H1 (cell line): ENCODE results near the gene CTNND2. TPM values are rescaled to one million over a fixed set of nuclear protein-coding genes. Genes with fewer than 3 reads are reported as not detected.

Experiments
- CTCF ChIA-PET: fragments of 300-600 bp; sonication (Branson Sonifier 250); formaldehyde crosslinking; loops from one replicate; lab custom pipeline; 2021; ENCODE audit not compliant: partially characterized antibody; lab: Charles Lee
- POLR2A ChIA-PET: fragments of 300-600 bp; sonication (Branson Sonifier 250); formaldehyde crosslinking; loops from one replicate; lab custom pipeline; 2021; ENCODE audit warnings: inconsistent platforms; ENCODE audit not compliant: partially characterized antibody; lab: Charles Lee
- DNase-seq, 2 experiments: peaks; one replicate each; pipeline versions ENCODE4 v3.0.0 to v3.0.0-alpha.2; 2010 to 2022; ENCODE audit warnings: low spot score in 2 of 2, low read depth in 1 of 2, mixed read lengths in 1 of 2
- FAIRE-seq: peaks from 2 replicates; lab custom pipeline; 2011; peaks lifted over from hg19 to GRCh38; lab: Jason Lieb, UNC
- H2AFZ ChIP-seq: 2 replicates; pipeline ENCODE4 v1.8.1; 2012; ENCODE audit warnings: low read length, inconsistent platforms
- H2AK5ac ChIP-seq: 2 replicates; pipeline ENCODE4 v1.6.1; 2013; ENCODE audit warnings: low read depth, low read length
- H2BK120ac ChIP-seq: replicated peaks from 2 replicates; pipeline ENCODE3; 2013; ENCODE audit warnings: low read depth, low read length, inconsistent platforms
- H2BK12ac ChIP-seq: 2 replicates; pipeline ENCODE4 v1.6.1; 2013; ENCODE audit warnings: low read depth, low read length
- H2BK15ac ChIP-seq: 2 replicates; pipeline ENCODE4 v1.6.1; 2013; ENCODE audit warnings: low read length
- H2BK20ac ChIP-seq: 2 replicates; pipeline ENCODE4 v1.6.1; 2013; ENCODE audit warnings: low read length
- H2BK5ac ChIP-seq: 2 replicates; pipeline ENCODE4 v1.6.1; 2013; ENCODE audit warnings: low read depth, low read length
- H3K14ac ChIP-seq: 2 replicates; pipeline ENCODE4 v1.6.1; 2013; ENCODE audit warnings: inconsistent platforms; ENCODE audit not compliant: insufficient read length
- H3K18ac ChIP-seq: 2 replicates; pipeline ENCODE4 v1.6.1; 2013; ENCODE audit warnings: low read length; ENCODE audit errors: extremely low read depth
- H3K23ac ChIP-seq: 2 replicates; pipeline ENCODE4 v1.6.1; 2013; ENCODE audit warnings: inconsistent platforms; ENCODE audit not compliant: insufficient read length
- H3K23me2 ChIP-seq: 2 replicates; pipeline ENCODE4 v1.6.1; 2013; ENCODE audit warnings: low read depth, low read length
- H3K27ac ChIP-seq: 2 replicates; pipeline ENCODE4 v1.6.1; 2011; ENCODE audit warnings: low read depth, low read length, inconsistent platforms
- H3K27me3 ChIP-seq, 4 experiments: replicated peaks in 1 of 4; 1 replicate in 1 of 4; 2 replicates in 3 of 4; pipeline versions ENCODE4 v1.6.1 to v1.8.1; 2011 to 2013; ENCODE audit warnings: low read length in 3 of 4, mild to moderate bottlenecking in 3 of 4, inconsistent platforms in 2 of 4, mixed read lengths in 2 of 4, moderate library complexity in 1 of 4; ENCODE audit not compliant: control insufficient read depth in 3 of 4, insufficient read depth in 3 of 4; ENCODE audit errors: extremely low read depth in 1 of 4
- H3K36me3 ChIP-seq, 4 experiments: 2 replicates each; pipeline versions ENCODE4 v1.6.1 to v1.8.1; 2011 to 2013; ENCODE audit warnings: mild to moderate bottlenecking in 4 of 4, low read length in 3 of 4, moderate library complexity in 2 of 4, control low read depth in 1 of 4, inconsistent platforms in 1 of 4; ENCODE audit not compliant: insufficient read depth in 4 of 4, control insufficient read depth in 2 of 4
- H3K4ac ChIP-seq: replicated peaks from 2 replicates; pipeline ENCODE3; 2013; ENCODE audit warnings: low read length, low read depth, mixed read lengths, inconsistent platforms; ENCODE audit not compliant: insufficient read length
- H3K4me1 ChIP-seq, 4 experiments: replicated peaks in 1 of 4; 1 replicate in 1 of 4; 2 replicates in 3 of 4; pipeline versions ENCODE4 v1.6.1 to v1.8.1; 2011 to 2013; ENCODE audit warnings: low read length in 3 of 4, inconsistent platforms in 2 of 4, mixed read lengths in 1 of 4; ENCODE audit not compliant: insufficient read depth in 4 of 4, control insufficient read depth in 3 of 4
- H3K4me2 ChIP-seq, 2 experiments: 2 replicates each; pipeline versions ENCODE4 v1.6.1 to v1.8.1; 2011 to 2013; ENCODE audit warnings: low read depth in 2 of 2, low read length in 2 of 2, control low read depth in 1 of 2, inconsistent platforms in 1 of 2, mild to moderate bottlenecking in 1 of 2; ENCODE audit not compliant: insufficient read depth in 1 of 2
- H3K4me3 ChIP-seq, 4 experiments: fragments of 200-600, 300-600 bp in 1 of 4; sonication (generic), shearing (Covaris generic), sonication (Bioruptor Twin) in 1 of 4; 2 replicates each; pipeline versions ENCODE4 v1.5.1 to v1.8.1; 2011 to 2016; ENCODE audit warnings: low read length in 4 of 4, low read depth in 3 of 4, control low read depth in 2 of 4, inconsistent platforms in 2 of 4, mild to moderate bottlenecking in 2 of 4, mixed read lengths in 1 of 4, moderate library complexity in 1 of 4; ENCODE audit not compliant: insufficient read depth in 2 of 4; ENCODE audit errors: extremely low read depth in 1 of 4
- H3K56ac ChIP-seq: replicated peaks from 2 replicates; pipeline ENCODE3; 2013; ENCODE audit warnings: low read depth, mild to moderate bottlenecking, mixed read lengths, low read length, inconsistent platforms; ENCODE audit not compliant: insufficient read length
- H3K79me1 ChIP-seq: 2 replicates; pipeline ENCODE4 v1.6.1; 2013; ENCODE audit warnings: low read depth, low read length, control low read depth
- H3K79me2 ChIP-seq, 2 experiments: 2 replicates each; pipeline versions ENCODE4 v1.6.1 to v1.8.1; 2012 to 2013; ENCODE audit warnings: low read length in 2 of 2, mild to moderate bottlenecking in 2 of 2, inconsistent platforms in 1 of 2; ENCODE audit not compliant: insufficient read depth in 2 of 2, control insufficient read depth in 1 of 2
- H3K9ac ChIP-seq, 4 experiments: replicated peaks in 1 of 4; 1 replicate in 1 of 4; 2 replicates in 3 of 4; pipeline versions ENCODE4 v1.6.1 to v1.8.1; 2011 to 2013; ENCODE audit warnings: low read depth in 3 of 4, low read length in 3 of 4, control low read depth in 2 of 4, mild to moderate bottlenecking in 2 of 4, moderate library complexity in 2 of 4, inconsistent platforms in 1 of 4; ENCODE audit errors: extremely low read depth in 1 of 4
- H3K9me3 ChIP-seq, 2 experiments: 2 replicates each; pipeline versions ENCODE4 v1.6.1 to v1.8.1; 2012 to 2013; ENCODE audit warnings: mild to moderate bottlenecking in 2 of 2, moderate library complexity in 2 of 2, control low read depth in 1 of 2, inconsistent platforms in 1 of 2, low read depth in 1 of 2, low read length in 1 of 2, mixed read lengths in 1 of 2; ENCODE audit not compliant: insufficient read depth in 2 of 2
- H4K20me1 ChIP-seq, 2 experiments: replicated peaks in 1 of 2; 2 replicates each; pipeline versions ENCODE3 to v1.8.1; 2011 to 2013; ENCODE audit warnings: inconsistent platforms in 2 of 2, low read length in 2 of 2, mild to moderate bottlenecking in 1 of 2; ENCODE audit not compliant: insufficient read depth in 2 of 2, control insufficient read depth in 1 of 2
- H4K5ac ChIP-seq: 2 replicates; pipeline ENCODE4 v1.6.1; 2013; ENCODE audit warnings: low read length, low read depth, mixed read lengths, inconsistent platforms; ENCODE audit not compliant: insufficient read length
- H4K8ac ChIP-seq: 2 replicates; pipeline ENCODE4 v1.8.0; 2013; ENCODE audit warnings: mild to moderate bottlenecking, moderate library complexity, low read length, inconsistent platforms; ENCODE audit not compliant: insufficient read depth; ENCODE audit errors: extremely low read depth
- H4K91ac ChIP-seq: replicated peaks from 2 replicates; pipeline ENCODE3; 2013; ENCODE audit warnings: low read length, mixed read lengths, inconsistent platforms; ENCODE audit not compliant: insufficient read length
- SIN3A ChIP-seq, 2 experiments: IDR thresholded peaks in 1 of 2; conservative IDR thresholded peaks in 1 of 2; 2 replicates each; pipeline ENCODE4 v1.6.1; 2011 to 2012; ENCODE audit warnings: low read length in 2 of 2, improper control_type of control experiment in 1 of 2, low read depth in 1 of 2, mild to moderate bottlenecking in 1 of 2
- WGBS, 2 experiments: shearing (Covaris generic) in 1 of 2; methylation state at CpG; one replicate each; pipeline versions ENCODE4 v1.1.6 to v1.1.7; 2013 to 2015; ENCODE audit warnings: low lambda C conversion rate in 2 of 2, mixed read lengths in 2 of 2, inconsistent platforms in 1 of 2, low coverage in 1 of 2, missing lambda C conversion rate in 1 of 2; ENCODE audit not compliant: insufficient replicate concordance in 2 of 2, insufficient coverage in 1 of 2, insufficient read length in 1 of 2; ENCODE audit errors: extremely low coverage in 1 of 2, missing lambda C conversion rate in 1 of 2; 5-methylcytosine and 5-hydroxymethylcytosine counted together
- polyA plus RNA-seq, 7 experiments: library from polyadenylated mRNA; depleted of rRNA in 3 of 7; stranded (reverse) in 5 of 7; unstranded in 2 of 7; fragments of >200 nt in 5 of 7; fragments of 200-250 nt in 2 of 7; gene quantifications; 1 replicate in 5 of 7; 2 replicates in 1 of 7; 4 replicates in 1 of 7; pipeline versions ENCODE4 v1.2.1 to v1.2.3, GENCODE V29; 2011 to 2013; ENCODE audit warnings: missing spikeins in 2 of 7, mixed read lengths in 2 of 7
- total RNA-seq: library from RNA; stranded (reverse); fragmentation: NEBNext Ultra II Directional; extraction: Animal tissue kit (Norgen Biotek cat#: 25700); gene quantifications from 2 replicates; pipeline ENCODE4 v1.2.1, GENCODE V29; 2021
- TF ChIP-seq, protein P1 (sequence below): IDR thresholded peaks from 2 replicates; pipeline ENCODE4 v1.6.1; 2012; ENCODE audit warnings: low read length, inconsistent platforms

CTNND2 gene
- total and polyA plus RNA-seq, 2 of the 8 experiments (the other 6 are each of a cell fraction or from before 2014, with no cell fraction given): 7.4 to 14.2 TPM

DNA sequence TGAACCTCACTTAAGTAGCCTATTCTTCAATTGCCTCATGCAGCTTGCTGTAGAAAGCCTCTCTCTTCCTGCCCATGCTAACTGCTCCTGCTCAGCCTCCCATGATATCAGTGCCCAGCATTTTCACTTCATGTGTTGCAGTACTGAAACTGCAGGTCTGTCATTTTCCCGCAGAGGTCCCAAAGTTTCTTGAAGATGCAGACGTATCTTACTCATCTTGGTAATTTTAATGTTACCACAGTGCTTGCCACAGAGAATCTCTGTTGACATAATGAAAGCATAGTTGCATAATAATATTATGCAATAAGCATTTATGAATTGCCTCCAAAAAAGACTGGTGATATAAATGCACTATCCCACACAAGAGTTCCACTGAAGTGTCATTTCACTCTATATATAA is 582.1 kb downstream of the CTNND2 start:
- whole genome bisulfite sequencing, 2 experiments: 92% methylated on average over 2 of the region's 2 CpGs; no CpG with 5 or more reads in 1 of the 2 experiments
- no peak overlapping the region for H3K27ac ChIP-seq
- no peak overlapping the region for H4K91ac ChIP-seq
- DNase-seq (no peak), FAIRE-seq (no peak)
- H3K9me3 ChIP-seq: no peaks in the 10 kb centered on the region
- H2BK12ac ChIP-seq: no peak overlapping the region
- H3K14ac ChIP-seq: no peak overlapping the region
- H2BK120ac ChIP-seq: no peak overlapping the region
- no peaks in the 10 kb centered on the region for H3K4me1 ChIP-seq
- H3K4me3 ChIP-seq: no peak overlapping the region
- H2AFZ ChIP-seq: no peak overlapping the region
- ChIA-PET POLR2A (no interaction called here), CTCF (no interaction called here)
- no peak overlapping the region for H4K8ac ChIP-seq
- no peak overlapping the region for H2BK20ac ChIP-seq
- H2BK15ac ChIP-seq: no peak overlapping the region
- no peak overlapping the region for H3K9ac ChIP-seq
- TF ChIP-seq SIN3A (conservative IDR thresholded peaks at IDR 0.05 in 1 of 2, IDR thresholded peaks at IDR 0.05 in 1 of 2; ENCODE audit: low read depth in 1 of 2, low read length in 2 of 2): no peak
- TF ChIP-seq, protein P1, sequence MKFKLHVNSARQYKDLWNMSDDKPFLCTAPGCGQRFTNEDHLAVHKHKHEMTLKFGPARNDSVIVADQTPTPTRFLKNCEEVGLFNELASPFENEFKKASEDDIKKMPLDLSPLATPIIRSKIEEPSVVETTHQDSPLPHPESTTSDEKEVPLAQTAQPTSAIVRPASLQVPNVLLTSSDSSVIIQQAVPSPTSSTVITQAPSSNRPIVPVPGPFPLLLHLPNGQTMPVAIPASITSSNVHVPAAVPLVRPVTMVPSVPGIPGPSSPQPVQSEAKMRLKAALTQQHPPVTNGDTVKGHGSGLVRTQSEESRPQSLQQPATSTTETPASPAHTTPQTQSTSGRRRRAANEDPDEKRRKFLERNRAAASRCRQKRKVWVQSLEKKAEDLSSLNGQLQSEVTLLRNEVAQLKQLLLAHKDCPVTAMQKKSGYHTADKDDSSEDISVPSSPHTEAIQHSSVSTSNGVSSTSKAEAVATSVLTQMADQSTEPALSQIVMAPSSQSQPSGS: no peak
- H3K79me1 ChIP-seq: no peaks in the 10 kb centered on the region
- H3K4me2 ChIP-seq: no peak overlapping the region
- H3K36me3 ChIP-seq: no peaks in the 10 kb centered on the region
- H3K4ac ChIP-seq: no peak overlapping the region
- H3K56ac ChIP-seq: no peak overlapping the region
- H3K79me2 ChIP-seq: no peaks in the 10 kb centered on the region
- H3K23me2 ChIP-seq: no peaks in the 10 kb centered on the region
- no peak overlapping the region for H3K18ac ChIP-seq
- no peak overlapping the region for H3K23ac ChIP-seq
- H4K5ac ChIP-seq: no peak overlapping the region
- H2BK5ac ChIP-seq: no peak overlapping the region
- H2AK5ac ChIP-seq: no peak overlapping the region
- no peaks in the 10 kb centered on the region for H4K20me1 ChIP-seq
- H3K27me3 ChIP-seq: no peaks in the 10 kb centered on the region
